ENCODE results near the gene NBEA. TPM values are rescaled to one million over a fixed set of nuclear protein-coding genes. Genes with fewer than 3 reads are reported as not detected.

NBEA gene
- total RNA-seq, 1 experiment from 2014 or later: 3.3 TPM

GRCh38 chr13:35455022-35455421 lies 513.0 kb downstream of the NBEA start:
- POLR2A ChIA-PET: no interaction called here
- Histone ChIP-seq H3K4me1 (ENCODE audit: control insufficient read depth, insufficient read depth, low read length) (no peaks in the 10 kb centered on the region), H3K4me3 (ENCODE audit: low read depth in 2 of 2, low read length in 2 of 2) (no peak overlapping the region), H3K36me3 (ENCODE audit: control insufficient read depth, insufficient read depth, low read length) (no peaks in the 10 kb centered on the region), H3K27ac (ENCODE audit: low read length) (no peak overlapping the region), H3K9me3 (ENCODE audit: control insufficient read depth, insufficient read depth, low read depth, low read length) (no peaks in the 10 kb centered on the region), H3K27me3 (ENCODE audit: control insufficient read depth, insufficient read depth, low read length) (no peaks in the 10 kb centered on the region)
- intact Hi-C loops (cut with micrococcal nuclease; ENCODE audit: unreplicated experiment): no loop called here
- DNase-seq (ENCODE audit: low read depth, low spot score): no peak
- CTCF ChIA-PET: no interaction called here
- no peak for ATAC-seq
- in situ Hi-C loops (cut with HindIII; ENCODE audit: low pct_unique_long_range_greater_than_20kb, low sequenced_read_pairs): no loop called here
- TF ChIP-seq SIN3A (IDR thresholded peaks at IDR 0.05; ENCODE audit: borderline replicate concordance, insufficient read depth, low read depth, low read length) (no peak), TCF7L2 (IDR thresholded peaks at IDR 0.05; ENCODE audit: low read depth, low read length) (no peak), CTCF (IDR thresholded peaks at IDR 0.05) (no peak), REST (IDR thresholded peaks at IDR 0.05; ENCODE audit: insufficient read depth in 1 of 2, low read depth in 2 of 2, low read length in 1 of 2) (no peak), POLR2AphosphoS5 (IDR thresholded peaks at IDR 0.05; ENCODE audit: low read depth, low read length) (no peak)
- no TSS peak for BruUV-seq (replicated peaks)

GRCh38 chr13:35457258-35457657 lies 515.2 kb downstream of the NBEA start:
- no peaks in the 10 kb centered on the region for H3K27me3 ChIP-seq (ENCODE audit: control insufficient read depth, insufficient read depth, low read length)
- in situ Hi-C loops (cut with HindIII; ENCODE audit: low pct_unique_long_range_greater_than_20kb, low sequenced_read_pairs) (no loop called here), intact Hi-C loops (cut with micrococcal nuclease; ENCODE audit: unreplicated experiment) (no loop called here)
- H3K9me3 ChIP-seq (ENCODE audit: control insufficient read depth, insufficient read depth, low read depth, low read length): no peaks in the 10 kb centered on the region
- CTCF ChIA-PET: no interaction called here
- no peaks in the 10 kb centered on the region for H3K4me1 ChIP-seq (ENCODE audit: control insufficient read depth, insufficient read depth, low read length)
- DNase-seq (ENCODE audit: low read depth, low spot score): no peak
- ATAC-seq: no peak
- no peak for TF ChIP-seq TCF7L2 (IDR thresholded peaks at IDR 0.05; ENCODE audit: low read depth, low read length)
- no peaks in the 10 kb centered on the region for H3K36me3 ChIP-seq (ENCODE audit: control insufficient read depth, insufficient read depth, low read length)
- no peak overlapping the region for H3K4me3 ChIP-seq (ENCODE audit: low read depth in 2 of 2, low read length in 2 of 2)
- POLR2A ChIA-PET: no interaction called here
- H3K27ac ChIP-seq (ENCODE audit: low read length): no peak overlapping the region
- BruUV-seq (replicated peaks): no TSS peak

- Histone ChIP-seq H3K27ac (ENCODE audit: low read length) (no peak overlapping the region), H3K27me3 (ENCODE audit: control insufficient read depth, insufficient read depth, low read length) (no peaks in the 10 kb centered on the region), H3K4me3 (ENCODE audit: low read depth in 2 of 2, low read length in 2 of 2) (no peak overlapping the region), H3K36me3 (ENCODE audit: control insufficient read depth, insufficient read depth, low read length) (no peaks in the 10 kb centered on the region), H3K9me3 (ENCODE audit: control insufficient read depth, insufficient read depth, low read depth, low read length) (no peaks in the 10 kb centered on the region), H3K4me1 (ENCODE audit: control insufficient read depth, insufficient read depth, low read length) (no peaks in the 10 kb centered on the region)
- intact Hi-C loops (cut with micrococcal nuclease; ENCODE audit: unreplicated experiment): no loop called here
- DNase-seq (ENCODE audit: low read depth, low spot score) (no peak), ATAC-seq (no peak)
- ChIA-PET POLR2A (no interaction called here), CTCF (no interaction called here)
- BruUV-seq (replicated peaks): no TSS peak
- in situ Hi-C loops (cut with HindIII; ENCODE audit: low pct_unique_long_range_greater_than_20kb, low sequenced_read_pairs): no loop called here
- TF ChIP-seq POLR2AphosphoS5 (IDR thresholded peaks at IDR 0.05; ENCODE audit: low read depth, low read length) (no peak), TCF7L2 (IDR thresholded peaks at IDR 0.05; ENCODE audit: low read depth, low read length) (no peak), CTCF (IDR thresholded peaks at IDR 0.05) (no peak), REST (IDR thresholded peaks at IDR 0.05; ENCODE audit: insufficient read depth in 1 of 2, low read depth in 2 of 2, low read length in 1 of 2) (no peak), SIN3A (IDR thresholded peaks at IDR 0.05; ENCODE audit: borderline replicate concordance, insufficient read depth, low read depth, low read length) (no peak)
Measured at GRCh38 chr13:35460061-35460460, 518.0 kb downstream of the NBEA start.
